H9 (cell line): ENCODE data around the gene HIGD2A. TPM values are rescaled to one million over a fixed set of nuclear protein-coding genes. Genes with fewer than 3 reads are reported as not detected.
"Not testable (repeated sequence)": the region's sequence is repeated elsewhere in the genome, so short reads cannot be mapped to it uniquely, and the experiment has no call there.

Experiments
- DNase-seq: peaks from one replicate; pipeline ENCODE4 v3.0.0-alpha.2; 2017
- H2AFZ ChIP-seq: one replicate; pipeline ENCODE4 v1.6.1; 2013; ENCODE audit warnings: mild to moderate bottlenecking, low read length, control low read depth, moderate library complexity
- H2AK5ac ChIP-seq: 2 replicates; pipeline ENCODE4 v1.6.1; 2013; ENCODE audit warnings: low read length, control low read depth, mixed read lengths; ENCODE audit not compliant: insufficient read length
- H2BK120ac ChIP-seq: one replicate; pipeline ENCODE4 v1.6.1; 2013; ENCODE audit warnings: low read depth, mild to moderate bottlenecking, low read length, control low read depth, inconsistent platforms; ENCODE audit not compliant: poor library complexity, severe bottlenecking
- H2BK12ac ChIP-seq: 2 replicates; pipeline ENCODE4 v1.6.1; 2013; ENCODE audit warnings: low read length, control low read depth, mixed read lengths, low read depth; ENCODE audit not compliant: insufficient read length
- H2BK15ac ChIP-seq: 2 replicates; pipeline ENCODE4 v1.6.1; 2013; ENCODE audit warnings: low read depth, low read length, control low read depth
- H2BK20ac ChIP-seq: one replicate; pipeline ENCODE4 v1.6.1; 2013; ENCODE audit warnings: low read depth, mild to moderate bottlenecking, low read length, control low read depth, inconsistent platforms; ENCODE audit not compliant: poor library complexity, severe bottlenecking
- H2BK5ac ChIP-seq: 2 replicates; pipeline ENCODE4 v1.6.1; 2013; ENCODE audit warnings: low read length, control low read depth, mixed read lengths; ENCODE audit not compliant: insufficient read length
- H3K14ac ChIP-seq: 2 replicates; pipeline ENCODE4 v1.6.1; 2013; ENCODE audit warnings: low read length, control low read depth; ENCODE audit not compliant: insufficient read depth
- H3K18ac ChIP-seq: 2 replicates; pipeline ENCODE4 v1.6.1; 2013; ENCODE audit warnings: low read depth, mild to moderate bottlenecking, mixed read lengths, low read length, control low read depth; ENCODE audit not compliant: insufficient read length
- H3K23ac ChIP-seq: 2 replicates; pipeline ENCODE4 v1.6.1; 2013; ENCODE audit warnings: low read length, control low read depth, mixed read lengths, low read depth; ENCODE audit not compliant: insufficient read length
- H3K23me2 ChIP-seq: 2 replicates; pipeline ENCODE4 v1.6.1; 2013; ENCODE audit warnings: low read depth, mild to moderate bottlenecking, mixed read lengths, low read length, control low read depth; ENCODE audit not compliant: insufficient read length, poor library complexity, severe bottlenecking
- H3K27ac ChIP-seq: 2 replicates; pipeline ENCODE4 v1.5.1; 2013; ENCODE audit warnings: low read length, control low read depth, mixed read lengths, low read depth; ENCODE audit not compliant: insufficient read length
- H3K27me3 ChIP-seq: 2 replicates; pipeline ENCODE4 v1.6.1; 2013; ENCODE audit warnings: low read length, control low read depth, inconsistent platforms; ENCODE audit not compliant: insufficient read depth
- H3K4ac ChIP-seq: 2 replicates; pipeline ENCODE4 v1.6.1; 2013; ENCODE audit warnings: low read depth, mild to moderate bottlenecking, control low read depth, inconsistent platforms, low read length, moderate library complexity
- H3K4me1 ChIP-seq: 2 replicates; pipeline ENCODE4 v1.6.1; 2013; ENCODE audit warnings: low read length, control low read depth, inconsistent platforms; ENCODE audit not compliant: insufficient read depth
- H3K4me2 ChIP-seq: 2 replicates; pipeline ENCODE4 v1.6.1; 2013; ENCODE audit warnings: low read length, control low read depth, mixed read lengths; ENCODE audit not compliant: insufficient read length, insufficient read depth
- H3K56ac ChIP-seq: 2 replicates; pipeline ENCODE4 v1.6.1; 2013; ENCODE audit warnings: low read depth, mild to moderate bottlenecking, mixed read lengths, low read length, control low read depth; ENCODE audit not compliant: insufficient read length
- H3K79me1 ChIP-seq: 2 replicates; pipeline ENCODE4 v1.6.1; 2013; ENCODE audit warnings: low read depth, mild to moderate bottlenecking, moderate library complexity, low read length, control low read depth, inconsistent platforms; ENCODE audit not compliant: insufficient read depth, poor library complexity, severe bottlenecking
- H3K79me2 ChIP-seq: 2 replicates; pipeline ENCODE4 v1.6.1; 2013; ENCODE audit warnings: low read length, control low read depth, inconsistent platforms; ENCODE audit not compliant: insufficient read depth
- H3K9ac ChIP-seq: 2 replicates; pipeline ENCODE4 v1.6.1; 2013; ENCODE audit warnings: low read length, control low read depth, mixed read lengths; ENCODE audit not compliant: insufficient read length; ENCODE audit errors: extremely low read depth
- H3K9me3 ChIP-seq: one replicate; pipeline ENCODE4 v1.6.1; 2013; ENCODE audit warnings: low read depth, low read length, inconsistent platforms; ENCODE audit not compliant: control insufficient read depth
- H3T11ph ChIP-seq: one replicate; pipeline ENCODE4 v1.6.1; 2013; ENCODE audit warnings: mild to moderate bottlenecking, low read length, control low read depth, inconsistent platforms
- H4K20me1 ChIP-seq: one replicate; pipeline ENCODE4 v1.6.1; 2013; ENCODE audit not compliant: control insufficient read depth, insufficient read length, insufficient read depth
- H4K5ac ChIP-seq: 2 replicates; pipeline ENCODE4 v1.6.1; 2013; ENCODE audit warnings: low read depth, mild to moderate bottlenecking, mixed read lengths, low read length, control low read depth; ENCODE audit not compliant: insufficient read length
- H4K8ac ChIP-seq: replicated peaks from 2 replicates; pipeline ENCODE4 v1.6.1; 2013; ENCODE audit warnings: low read length, control low read depth, mixed read lengths, low read depth; ENCODE audit not compliant: insufficient read length
- H4K91ac ChIP-seq: 2 replicates; pipeline ENCODE4 v1.6.1; 2013; ENCODE audit warnings: low read depth, mild to moderate bottlenecking, moderate library complexity, mixed read lengths, low read length, control low read depth; ENCODE audit not compliant: insufficient read length
- H3K27ac Mint-ChIP-seq, 3 experiments: 2 replicates in 2 of 3; 3 replicates in 1 of 3; pipeline ENCODE4 v1.8.0; 2020 to 2021; ENCODE audit warnings: mixed read lengths in 3 of 3, mild to moderate bottlenecking in 1 of 3, moderate library complexity in 1 of 3
- H3K27me3 Mint-ChIP-seq: 2 replicates; pipeline ENCODE4 v1.8.0; 2021; ENCODE audit warnings: low read depth, mild to moderate bottlenecking, moderate library complexity, mixed read lengths
- H3K36me3 Mint-ChIP-seq, 3 experiments: 2 replicates in 2 of 3; 3 replicates in 1 of 3; pipeline ENCODE4 v1.8.0; 2020 to 2021; ENCODE audit warnings: low read depth in 3 of 3, mixed read lengths in 3 of 3; ENCODE audit not compliant: insufficient read depth in 1 of 3
- H3K4me1 Mint-ChIP-seq, 2 experiments: 2 replicates each; pipeline ENCODE4 v1.8.0; 2020; ENCODE audit warnings: mixed read lengths in 2 of 2
- H3K4me3 Mint-ChIP-seq, 2 experiments: 2 replicates in 1 of 2; 3 replicates in 1 of 2; pipeline ENCODE4 v1.8.0; 2020 to 2021; ENCODE audit warnings: mild to moderate bottlenecking in 2 of 2, mixed read lengths in 2 of 2, moderate library complexity in 1 of 2
- H3K9me3 Mint-ChIP-seq, 2 experiments: 2 replicates in 1 of 2; 3 replicates in 1 of 2; pipeline ENCODE4 v1.8.0; 2020; ENCODE audit warnings: mild to moderate bottlenecking in 2 of 2, mixed read lengths in 2 of 2, moderate library complexity in 1 of 2
- CTCF ChIP-seq: fragments of 200-600 bp; sonication (generic); conservative IDR thresholded peaks from 3 replicates; pipeline ENCODE4 v1.8.0; 2021; ENCODE audit warnings: antibody characterized with exemption, mild to moderate bottlenecking
- WGBS: extraction: QIAGEN DNeasy Blood & Tissue Kit; methylation state at CpG from one replicate; pipeline ENCODE4 v1.1.7; 2013; ENCODE audit warnings: missing lambda C conversion rate, low lambda C conversion rate, mixed read lengths; ENCODE audit not compliant: insufficient read length; ENCODE audit errors: extremely low coverage; 5-methylcytosine and 5-hydroxymethylcytosine counted together
- total RNA-seq: library from RNA; stranded (reverse); gene quantifications from 2 replicates; pipeline ENCODE4 v1.2.1, GENCODE V29; 2021

Gene HIGD2A
- total RNA-seq, 1 experiment from 2014 or later: 92.3 TPM

GRCh38 chr5:176407456-176408251 lies 19.1 kb downstream of the HIGD2A start:
- peaks cover 7 to 8% of the 10 kb centered on the region in 2 experiments; a peak in 2 of 4 replicates for H3K4me1 Mint-ChIP-seq
- Histone ChIP-seq H3K23ac (no peak overlapping the region), H2BK15ac (no peak overlapping the region), H2AK5ac (no peak overlapping the region), H3K27ac (no peak overlapping the region), H2BK20ac (no peak overlapping the region), H2AFZ (no peak overlapping the region), H3T11ph (no peak overlapping the region), H3K4ac (no peak overlapping the region), H3K27me3 (no peaks in the 10 kb centered on the region), H4K20me1 (no peaks in the 10 kb centered on the region), H3K14ac (no peak overlapping the region), H2BK12ac (no peak overlapping the region), H3K18ac (no peak overlapping the region), H3K4me1 (no peaks in the 10 kb centered on the region), H2BK120ac (no peak overlapping the region), H3K9me3 (no peaks in the 10 kb centered on the region), H4K91ac (no peak overlapping the region), H4K5ac (no peak overlapping the region), H3K79me2 (no peaks in the 10 kb centered on the region), H2BK5ac (no peak overlapping the region), H3K79me1 (no peaks in the 10 kb centered on the region), H3K23me2 (no peaks in the 10 kb centered on the region), H3K4me2 (no peak overlapping the region), H3K56ac (no peak overlapping the region), H4K8ac (no peak overlapping the region), H3K9ac (no peak overlapping the region)
- no peak for TF ChIP-seq CTCF
- DNase-seq: no peak
- WGBS: no CpG with 5 or more reads among the region's 6 CpGs
- H3K36me3 Mint-ChIP-seq: peaks cover 0 to 11% (median 5%) of the 10 kb centered on the region in 3 experiments; a peak in 3 of 7 replicates
- H3K4me3 Mint-ChIP-seq: no peak overlapping the region
- H3K27ac Mint-ChIP-seq: no peak overlapping the region; a peak in 1 of 7 replicates
- H3K27me3 Mint-ChIP-seq: no peaks in the 10 kb centered on the region
- H3K9me3 Mint-ChIP-seq: no peaks in the 10 kb centered on the region

- H2BK120ac ChIP-seq, H3K56ac ChIP-seq, H2BK20ac ChIP-seq, H3K27me3 ChIP-seq, H3K18ac ChIP-seq, H4K5ac ChIP-seq, H3K9me3 Mint-ChIP-seq, DNase-seq, H3K4me2 ChIP-seq, H3K23ac ChIP-seq, H2BK15ac ChIP-seq, H3K27ac ChIP-seq, H2BK5ac ChIP-seq, H3K79me2 ChIP-seq, H3K9me3 ChIP-seq, H4K20me1 ChIP-seq, H3K4me3 Mint-ChIP-seq, H4K8ac ChIP-seq, H3K27ac Mint-ChIP-seq, H3K14ac ChIP-seq, H3K23me2 ChIP-seq, H2AFZ ChIP-seq, H3K4me1 ChIP-seq, H2BK12ac ChIP-seq, H2AK5ac ChIP-seq, H3K27me3 Mint-ChIP-seq, H3K79me1 ChIP-seq, H3K4me1 Mint-ChIP-seq, H3T11ph ChIP-seq, H4K91ac ChIP-seq, H3K4ac ChIP-seq, H3K9ac ChIP-seq: not testable (repeated sequence)
- peaks cover 0 to 10% (median 5%) of the 10 kb centered on the region in 3 experiments; a peak in 3 of 7 replicates for H3K36me3 Mint-ChIP-seq
- no CpG with 5 or more reads among the region's 10 CpGs for WGBS
Observed at GRCh38 chr5:176408252-176408573, 19.7 kb downstream of the HIGD2A start.
